Inflammatory macrophage treated with lipopolysaccharide for 4 hours (primary cell): ENCODE data around the gene CGNL1.

Experiments used
- DNase-seq: peaks from one replicate; pipeline ENCODE4 v3.0.0-alpha.2; 2020

Gene CGNL1

GRCh38 chr15:57423599-57424140 is 47.4 kb downstream of the CGNL1 start:
- no peak for DNase-seq

GRCh38 chr15:57424628-57425405 is 48.5 kb downstream of the CGNL1 start:
- DNase-seq, result no peak

GRCh38 chr15:57425842-57426241 is 49.5 kb downstream of the CGNL1 start:
- DNase-seq, result no peak

- no peak for DNase-seq
These were observed 51.1 kb downstream of the CGNL1 start for GRCh38 chr15:57427367-57427821.

GRCh38 chr15:57432141-57432741 is 55.9 kb downstream of the CGNL1 start:
- no peak for DNase-seq

GRCh38 chr15:57436166-57436565 is 59.9 kb downstream of the CGNL1 start:
- DNase-seq, result no peak

- DNase-seq, result no peak
These were observed 60.7 kb downstream of the CGNL1 start for GRCh38 chr15:57436961-57437360.

- DNase-seq, result no peak
These were observed 61.3 kb downstream of the CGNL1 start for GRCh38 chr15:57437564-57437963.

- no peak for DNase-seq
These were observed 61.9 kb downstream of the CGNL1 start for GRCh38 chr15:57438166-57438565.

- DNase-seq, result no peak
These were observed 63.1 kb downstream of the CGNL1 start for GRCh38 chr15:57439128-57440027.

- DNase-seq, result no peak
These were observed 63.9 kb downstream of the CGNL1 start for GRCh38 chr15:57440167-57440566.

- DNase-seq, result peak; percentile 83
These were observed 64.5 kb downstream of the CGNL1 start for GRCh38 chr15:57440799-57441198.

- DNase-seq, result peak; percentile 40
These were observed 66.0 kb downstream of the CGNL1 start for GRCh38 chr15:57442335-57442734.

- no peak for DNase-seq
These were observed 67.2 kb downstream of the CGNL1 start for GRCh38 chr15:57443486-57443885.

GRCh38 chr15:57444877-57445513 is 68.7 kb downstream of the CGNL1 start:
- peak; percentile 24 for DNase-seq

- DNase-seq, result no peak
These were observed 69.6 kb downstream of the CGNL1 start for GRCh38 chr15:57445872-57446271.

- no peak for DNase-seq
These were observed 70.1 kb downstream of the CGNL1 start for GRCh38 chr15:57446393-57446792.

GRCh38 chr15:57451555-57451954 is 75.2 kb downstream of the CGNL1 start:
- DNase-seq, result no peak

- no peak for DNase-seq
These were observed 75.9 kb downstream of the CGNL1 start for GRCh38 chr15:57452090-57452754.

GRCh38 chr15:57455929-57456328 is 79.6 kb downstream of the CGNL1 start:
- DNase-seq, result no peak

GRCh38 chr15:57456559-57456958 is 80.3 kb downstream of the CGNL1 start:
- DNase-seq, result no peak

GRCh38 chr15:57457726-57458125 is 81.4 kb downstream of the CGNL1 start:
- DNase-seq, result no peak
